Activated CD4-positive, alpha-beta T cell treated with anti-CD3 and anti-CD28 coated beads, Interleukin-2, amount 50 U/mL, for 1 hour (primary cell): ENCODE data around the gene THAP10.

ENCODE experiments used
- DNase-seq: peaks from one replicate; pipeline ENCODE4 v3.0.0-alpha.2; 2020

THAP10 gene

GRCh38 chr15:70853318-70853972 is 38.8 kb downstream of the THAP10 start:
- DNase-seq, result no peak

DNA sequence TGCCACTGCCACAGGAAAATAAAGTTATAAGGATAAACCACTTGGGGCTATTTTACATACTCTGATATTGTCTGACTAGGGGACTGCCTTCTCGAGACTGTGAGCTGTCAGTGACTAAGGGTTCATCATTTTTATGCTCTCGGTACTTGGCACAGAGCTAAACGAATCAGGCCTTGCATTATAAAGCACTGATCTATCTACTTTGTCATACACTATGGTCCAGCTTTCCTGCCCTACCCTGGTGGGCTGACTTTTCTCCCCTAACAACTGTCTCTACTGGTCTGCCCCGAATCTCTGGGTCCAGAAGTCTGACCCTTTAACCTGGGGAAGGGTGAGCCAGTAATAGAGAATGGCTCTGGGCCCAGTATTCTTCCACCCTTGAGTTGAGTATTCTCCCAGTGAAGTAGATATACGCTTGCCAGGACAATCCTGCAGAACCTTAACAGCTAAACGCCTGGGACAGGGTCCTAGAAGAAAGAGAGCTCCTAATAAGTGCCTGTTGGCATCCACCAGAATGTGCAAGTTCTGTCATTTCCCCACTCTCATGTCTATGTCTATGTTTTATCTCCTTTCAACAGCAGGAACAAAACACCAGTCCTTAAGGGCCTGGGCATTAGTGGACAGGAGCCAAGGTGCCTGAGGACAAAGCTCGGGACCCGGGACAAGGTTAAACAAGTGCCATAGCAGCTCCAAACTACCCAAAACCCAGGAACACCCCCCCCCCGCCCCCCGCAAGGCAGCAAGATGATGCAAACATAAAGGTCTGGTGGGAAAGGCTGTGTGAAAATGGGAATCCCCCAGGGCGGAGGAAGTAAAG is 39.5 kb downstream of the THAP10 start:
- DNase-seq, result no peak

- DNase-seq, result no peak
These were observed 40.3 kb downstream of the THAP10 start for GRCh38 chr15:70851889-70852288.

DNA sequence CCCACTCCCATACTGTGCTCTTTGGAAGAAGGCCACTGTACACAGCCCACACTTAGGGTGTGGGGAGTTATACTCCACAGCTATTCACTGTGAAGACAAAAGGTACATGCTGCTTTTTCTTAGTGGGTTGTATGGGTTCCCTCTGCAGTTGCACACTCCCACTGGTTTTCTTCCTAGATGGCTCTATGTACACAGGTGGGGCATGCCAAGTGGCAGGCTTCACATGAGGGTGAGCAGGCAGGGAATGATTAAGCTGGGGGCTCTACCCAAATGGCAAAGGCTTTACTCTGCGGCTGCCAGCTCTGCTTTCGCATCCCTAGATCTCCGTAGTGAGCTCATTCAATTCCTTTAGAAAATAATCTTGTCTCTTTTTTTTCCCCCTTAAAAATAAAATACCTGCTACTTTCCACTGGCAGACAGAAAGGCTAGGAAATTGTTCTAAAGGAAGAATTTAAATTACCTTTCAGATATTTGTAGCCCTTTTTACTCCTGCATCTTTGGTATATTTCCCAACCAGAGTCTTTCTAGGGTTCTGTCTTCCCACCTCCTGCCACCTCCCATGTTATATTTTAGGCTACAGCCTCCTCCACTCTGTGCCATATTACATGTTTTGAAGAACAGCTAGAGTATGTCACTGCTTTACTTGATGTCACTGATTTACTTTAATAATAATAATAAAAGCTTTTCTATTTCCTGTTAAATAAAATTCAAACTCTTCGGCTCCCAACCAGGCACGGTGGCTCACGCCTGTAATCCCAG is 46.5 kb downstream of the THAP10 start:
- no peak for DNase-seq

DNA sequence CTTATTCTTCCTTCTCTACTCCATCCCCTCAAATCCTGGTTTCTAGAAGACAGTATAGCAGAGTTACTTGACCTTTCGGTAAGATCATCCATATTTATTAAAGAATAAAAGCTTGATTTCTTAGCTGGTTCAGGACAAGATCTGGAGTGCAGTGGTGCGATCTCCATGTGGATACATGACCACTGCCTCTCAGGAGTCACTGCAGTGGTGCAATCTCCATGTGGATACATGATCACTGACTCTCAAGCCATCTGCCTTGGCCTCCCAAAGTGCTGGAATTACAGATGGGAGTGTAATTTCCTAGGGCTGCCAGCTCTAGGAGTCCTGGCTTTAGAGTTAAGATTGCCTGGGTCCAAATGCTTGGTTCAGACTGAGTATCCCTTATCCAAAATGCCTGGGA is 54.8 kb downstream of the THAP10 start:
- no peak for DNase-seq

GRCh38 chr15:70835841-70836240 is 56.4 kb downstream of the THAP10 start:
- no peak for DNase-seq

GRCh38 chr15:70835415-70835814 is 56.8 kb downstream of the THAP10 start:
- DNase-seq, result no peak

GRCh38 chr15:70834999-70835398 is 57.2 kb downstream of the THAP10 start:
- no peak for DNase-seq

GRCh38 chr15:70833861-70834765 is 58.1 kb downstream of the THAP10 start:
- DNase-seq, result no peak

- DNase-seq, result no peak
These were observed 58.8 kb downstream of the THAP10 start for GRCh38 chr15:70833422-70833821.

- DNase-seq, result no peak
These were observed 60.1 kb downstream of the THAP10 start for GRCh38 chr15:70832176-70832575.
